ENCODE results near the gene SLC38A10.

SLC38A10 gene

DNA sequence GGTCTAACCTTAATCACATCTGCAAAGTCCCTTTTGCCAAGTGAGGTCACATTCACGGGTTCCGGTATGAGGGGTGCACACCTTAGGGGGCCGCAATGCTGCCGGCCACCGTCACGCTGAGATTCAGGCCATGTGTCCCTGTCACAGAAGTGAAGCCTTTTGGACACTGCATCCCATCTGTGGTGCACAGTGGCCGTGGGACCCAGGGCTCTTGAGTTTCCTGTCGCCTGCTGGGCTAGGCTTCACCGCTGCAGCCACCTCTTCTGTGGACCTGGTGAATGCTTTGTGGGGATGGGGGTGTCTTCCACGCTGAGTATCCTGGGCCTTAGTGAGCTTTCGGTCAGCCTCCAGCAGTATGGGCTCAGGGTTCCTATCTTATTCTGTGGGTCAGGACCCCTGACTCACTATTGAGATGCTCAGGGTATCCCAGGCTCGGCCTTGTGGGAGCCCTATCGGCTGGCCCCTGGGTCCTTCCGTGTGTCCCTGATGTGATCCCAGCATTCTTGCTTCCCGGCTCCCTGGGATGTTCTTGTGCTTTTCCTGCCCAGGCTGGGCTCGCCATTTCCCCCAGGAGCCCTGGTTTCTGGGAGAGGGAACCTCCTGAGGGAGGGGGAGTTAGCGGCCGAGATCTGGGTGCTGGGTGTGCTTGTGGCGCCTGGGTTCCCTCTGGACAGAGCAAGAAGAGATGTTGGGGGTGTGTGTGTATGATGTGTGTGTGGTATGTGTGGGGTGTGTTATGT is 4.9 kb upstream of the SLC38A10 start:
- DNase-seq = no peak

DNA sequence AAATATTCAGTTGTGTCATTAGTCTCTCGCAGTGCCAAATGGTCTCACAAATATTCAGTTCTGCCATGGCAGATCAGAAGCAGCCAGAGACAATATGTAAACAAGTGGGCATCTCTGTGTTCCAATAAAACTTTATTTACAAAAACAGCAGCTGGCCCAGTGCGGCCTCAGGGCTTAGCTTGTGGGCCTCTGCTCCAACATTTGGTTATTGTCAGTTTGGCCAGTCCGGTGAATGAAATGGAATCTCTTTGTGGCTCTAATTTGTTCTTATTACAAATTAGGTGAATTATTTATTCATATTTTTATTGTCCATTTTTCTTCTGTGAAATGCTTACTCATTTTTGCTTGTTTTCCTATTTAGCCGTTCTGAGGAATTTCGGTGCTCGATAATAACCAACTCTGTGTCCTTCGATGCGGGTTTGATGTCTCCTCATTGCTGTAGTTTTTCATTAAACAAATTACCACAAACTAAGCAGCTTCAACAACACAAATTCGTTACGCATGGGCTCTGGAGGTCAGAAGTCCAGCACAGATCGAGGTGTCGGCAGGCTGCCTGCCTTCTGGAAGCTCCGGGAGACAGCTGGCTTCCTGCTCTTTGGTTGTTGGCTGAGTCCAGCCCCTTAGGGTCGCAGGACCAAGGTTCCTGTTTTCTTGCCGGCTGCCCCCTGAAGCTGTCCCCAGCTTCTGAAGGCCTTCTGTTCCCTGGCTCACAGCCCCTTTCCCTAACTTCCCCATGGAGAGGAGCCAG is 4.1 kb upstream of the SLC38A10 start:
- no peak for DNase-seq

DNA sequence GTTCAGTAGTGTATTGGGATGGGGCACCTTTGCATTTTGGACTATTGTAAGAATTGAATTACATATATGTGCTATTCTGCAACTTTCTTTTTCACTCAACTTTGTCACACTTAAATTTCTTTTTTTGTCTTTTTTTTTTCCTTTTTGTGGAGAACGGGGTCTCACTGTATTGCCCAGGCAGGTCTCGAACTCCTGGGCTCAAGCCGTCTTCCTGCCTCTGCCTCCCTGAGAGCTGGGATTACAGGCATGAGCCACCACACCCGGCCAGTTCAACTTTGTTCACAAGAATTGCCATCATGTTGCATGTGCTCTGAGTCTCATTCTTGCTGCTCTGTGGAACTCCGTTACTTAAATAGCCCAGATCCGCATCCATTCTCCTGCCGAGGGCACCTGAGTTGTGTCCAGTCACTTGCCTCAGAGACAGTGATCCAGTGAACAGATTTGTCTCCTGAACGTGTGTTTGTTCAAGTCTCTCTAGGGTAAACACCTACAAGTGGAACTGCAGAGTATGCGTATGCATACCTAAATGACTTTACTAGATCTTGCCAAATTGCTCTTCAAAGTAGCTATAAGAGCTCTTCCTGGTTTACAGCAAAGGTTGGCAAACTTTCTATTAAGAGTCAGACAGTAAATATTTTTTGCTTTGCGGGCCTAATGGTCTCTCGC is 3.4 kb upstream of the SLC38A10 start:
- no peak for DNase-seq

DNA sequence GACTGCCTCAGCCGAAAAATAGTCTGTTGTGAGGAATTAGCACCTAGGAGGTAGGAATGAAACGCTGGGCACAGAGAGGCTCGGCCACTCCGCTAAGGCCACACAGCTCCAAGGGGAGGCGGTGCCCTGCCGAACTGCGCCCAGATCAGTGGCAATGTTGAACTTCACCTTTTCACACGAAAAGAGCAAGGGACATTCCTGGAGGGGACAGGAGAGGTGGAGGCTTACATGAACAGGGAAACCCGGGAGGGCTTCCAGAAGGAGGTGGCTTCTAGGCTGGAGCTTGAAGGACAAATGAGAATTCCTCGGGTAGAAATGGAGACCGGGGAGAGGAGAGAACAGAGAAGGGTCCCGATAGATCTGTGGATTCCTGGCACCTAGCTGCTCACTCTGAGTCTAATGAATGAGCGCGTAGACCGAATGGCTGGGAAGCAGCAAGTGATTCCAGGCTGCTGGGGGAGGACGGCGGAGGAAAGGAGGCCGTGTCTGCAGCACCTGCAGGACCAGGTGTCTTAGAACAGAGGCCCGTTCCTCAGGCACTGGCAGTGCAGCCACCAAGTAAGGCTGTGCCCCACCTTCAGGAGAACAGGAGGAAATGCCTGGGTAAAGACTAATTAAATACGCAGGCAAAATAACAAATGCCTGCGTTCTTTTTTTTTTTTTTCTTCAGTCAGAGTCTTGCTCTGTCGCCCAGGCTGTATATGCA is 722 bp upstream of the SLC38A10 start:
- peak in 12 of 51 donors; percentile 4 to 29 (median 14) for DNase-seq

DNA sequence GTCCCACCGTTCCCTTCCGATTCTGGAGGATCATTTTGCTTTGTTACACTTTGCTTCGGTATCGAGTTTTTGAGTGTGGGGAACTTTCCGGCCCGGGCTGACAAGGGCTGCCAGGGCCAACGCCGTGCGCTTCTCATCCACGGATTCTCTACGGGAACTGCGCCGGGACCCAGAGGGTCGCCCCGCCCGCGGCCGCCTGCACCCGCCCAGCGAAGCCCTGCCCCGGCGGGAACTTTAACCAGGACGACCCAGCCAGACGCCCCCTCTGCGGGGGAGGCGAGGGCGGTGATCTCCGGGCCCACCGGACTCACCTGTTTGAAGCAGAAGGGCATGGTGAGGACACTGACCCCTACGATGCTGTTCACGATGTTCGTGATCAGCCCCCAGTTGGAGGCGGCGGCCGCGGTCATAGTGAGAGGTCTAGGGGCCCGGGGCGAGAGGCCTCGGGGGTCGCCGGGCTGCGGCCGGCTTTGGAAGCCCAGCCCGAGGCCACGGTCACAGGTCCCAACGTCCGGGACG is 536 bp downstream of the SLC38A10 start:
- DNase-seq = peak in 5 of 51 donors; percentile 10 to 28 (median 24)

DNA sequence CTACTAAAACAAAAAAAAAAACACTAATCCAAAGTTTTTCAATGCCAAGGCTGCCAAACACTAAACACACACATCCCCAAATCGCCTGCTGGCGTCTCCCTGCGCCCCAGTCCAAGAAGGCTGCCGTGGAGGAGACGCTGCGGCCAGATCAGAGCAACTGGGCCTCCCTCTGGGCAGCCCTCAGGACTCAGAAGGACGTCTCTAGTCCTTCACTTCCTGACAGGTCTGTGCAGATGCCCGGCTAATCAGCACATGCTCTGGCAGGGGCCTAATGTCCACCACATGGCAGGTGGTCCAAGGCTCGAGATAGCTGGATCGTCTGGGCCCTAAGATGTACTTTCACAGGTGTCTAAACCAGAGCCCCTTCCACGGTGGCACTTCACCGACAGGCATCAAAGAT is 2.7 kb downstream of the SLC38A10 start:
- DNase-seq = no peak

DNA sequence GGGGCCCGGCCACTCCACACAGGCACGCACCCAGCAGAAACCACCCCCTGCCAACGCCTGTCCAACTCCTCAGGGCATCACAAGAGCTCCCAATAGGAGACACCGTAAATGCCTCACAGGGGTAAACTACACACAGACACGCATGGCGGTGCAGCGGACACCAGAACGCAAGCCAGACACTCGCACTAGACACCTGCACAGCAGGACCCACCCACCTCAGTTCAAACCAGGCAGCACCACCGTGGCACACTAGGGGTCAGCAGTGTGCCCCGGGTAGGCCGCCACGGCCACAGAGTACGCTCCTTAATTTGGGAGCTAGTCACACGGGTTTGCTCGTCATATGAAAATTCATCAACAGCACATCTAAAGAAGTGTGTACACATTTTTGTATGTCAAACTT is 3.4 kb downstream of the SLC38A10 start:
- DNase-seq = peak in 27 of 51 donors; percentile 4 to 59 (median 19)

DNA sequence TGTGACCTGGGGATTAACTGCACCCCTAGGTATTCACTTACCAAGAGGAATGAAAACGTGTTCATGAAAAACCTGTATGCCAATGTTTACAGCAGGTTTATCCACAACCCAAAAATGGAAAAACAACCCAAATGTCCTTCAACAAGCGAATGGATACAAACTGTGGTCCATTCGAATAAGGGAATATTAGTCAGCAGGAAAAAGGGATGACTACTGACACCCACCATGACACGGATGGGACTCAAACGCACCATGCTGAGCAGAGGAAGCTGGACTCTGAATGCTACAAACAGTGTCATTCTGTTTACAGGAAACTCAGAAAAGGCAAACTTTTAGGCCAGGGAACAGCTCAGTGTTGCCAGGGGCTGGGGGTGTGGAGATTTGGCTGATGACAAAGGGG is 4.9 kb downstream of the SLC38A10 start:
- no peak for DNase-seq

DNA sequence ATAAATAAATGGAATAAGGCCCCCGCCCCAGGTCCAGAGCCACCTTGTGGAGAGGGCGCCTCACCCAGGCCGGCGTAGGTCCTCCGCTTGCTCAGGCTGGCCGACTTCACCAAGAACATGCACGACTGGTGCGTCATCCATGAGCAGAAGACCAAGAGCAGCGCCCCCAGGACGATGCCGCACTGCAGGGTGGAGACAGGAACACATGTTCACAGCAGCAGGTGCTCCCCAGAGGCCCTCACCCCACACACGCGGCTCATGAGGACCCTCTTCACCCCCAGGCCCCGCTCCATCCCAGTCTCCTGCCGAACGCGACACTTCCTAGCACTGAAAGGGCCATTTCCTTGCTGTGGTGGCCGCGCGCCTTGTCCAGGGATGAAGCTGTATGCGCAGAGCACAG is 5.5 kb downstream of the SLC38A10 start:
- DNase-seq = no peak

DNA sequence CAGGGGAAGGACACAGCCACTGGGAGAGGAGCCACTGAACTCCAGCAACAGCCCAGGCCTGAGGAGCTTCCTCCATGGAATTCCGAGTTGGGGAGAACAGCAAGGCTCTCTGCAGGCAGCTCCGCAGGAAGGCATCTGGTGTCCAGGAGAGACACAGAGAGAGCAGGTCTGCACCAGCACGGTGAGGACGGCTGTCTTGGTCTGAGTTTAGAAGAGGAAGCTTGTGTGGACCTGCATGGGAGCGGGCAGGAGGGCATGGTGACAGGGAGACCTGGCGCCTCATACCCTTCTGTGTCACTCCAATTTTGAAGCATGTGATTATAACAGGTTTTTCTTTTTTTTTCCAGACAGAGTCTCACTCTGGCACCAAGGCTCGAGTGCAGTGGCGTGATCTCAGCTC is 6.4 kb downstream of the SLC38A10 start:
- no peak for DNase-seq

DNA sequence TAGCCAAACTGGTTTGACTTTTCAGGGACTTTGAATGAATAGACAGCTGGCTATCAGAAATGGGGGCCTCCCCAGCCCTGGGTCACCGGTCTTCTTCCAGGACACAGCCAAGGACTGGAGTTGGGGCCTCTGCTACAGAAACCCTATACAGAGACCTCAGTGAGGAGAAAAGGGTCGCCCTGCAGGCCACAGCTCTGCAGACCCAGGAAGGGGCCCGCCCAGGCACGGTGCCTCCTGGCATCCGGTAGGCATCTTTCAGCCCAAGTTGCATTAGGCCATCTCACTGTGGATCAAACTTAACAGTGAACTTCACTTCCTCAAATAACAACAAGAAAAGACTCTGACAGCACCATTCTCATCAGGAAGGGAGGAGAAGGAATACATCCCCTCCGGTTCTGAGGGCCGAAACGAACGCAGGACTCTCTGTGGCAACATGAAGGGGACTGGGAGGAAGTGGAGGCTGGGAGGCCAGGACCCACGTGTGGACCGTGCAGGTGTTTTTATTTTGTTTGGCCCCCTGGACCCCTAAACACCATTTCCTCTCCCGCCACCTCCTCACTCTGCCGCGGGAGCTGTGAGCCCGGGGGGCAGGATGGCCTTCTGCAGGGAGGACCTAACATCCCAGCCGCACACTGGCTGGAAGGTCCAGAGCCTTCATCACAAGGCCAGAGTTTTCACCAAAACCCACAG is 7.2 kb downstream of the SLC38A10 start:
- DNase-seq = no peak

DNA sequence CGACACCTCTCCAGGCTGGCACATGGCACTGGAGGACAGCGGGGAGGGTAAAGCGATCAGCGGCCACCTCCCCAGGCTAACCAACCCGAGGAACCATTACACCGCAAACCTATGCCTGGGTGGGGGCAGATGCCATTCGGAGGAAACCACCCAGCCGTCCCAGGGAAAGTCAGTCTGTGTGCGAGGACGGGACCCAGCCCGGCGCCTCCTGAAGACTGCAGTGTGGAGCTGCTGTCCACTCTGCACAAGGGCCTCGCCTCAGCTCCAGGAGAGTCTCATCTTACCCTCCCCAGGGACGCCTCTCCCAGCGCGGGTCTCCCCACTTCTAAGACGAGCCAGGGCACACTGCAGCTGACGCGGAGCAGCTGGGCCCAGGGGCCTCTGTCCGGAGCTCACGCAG is 8.0 kb downstream of the SLC38A10 start:
- no peak for DNase-seq

DNA sequence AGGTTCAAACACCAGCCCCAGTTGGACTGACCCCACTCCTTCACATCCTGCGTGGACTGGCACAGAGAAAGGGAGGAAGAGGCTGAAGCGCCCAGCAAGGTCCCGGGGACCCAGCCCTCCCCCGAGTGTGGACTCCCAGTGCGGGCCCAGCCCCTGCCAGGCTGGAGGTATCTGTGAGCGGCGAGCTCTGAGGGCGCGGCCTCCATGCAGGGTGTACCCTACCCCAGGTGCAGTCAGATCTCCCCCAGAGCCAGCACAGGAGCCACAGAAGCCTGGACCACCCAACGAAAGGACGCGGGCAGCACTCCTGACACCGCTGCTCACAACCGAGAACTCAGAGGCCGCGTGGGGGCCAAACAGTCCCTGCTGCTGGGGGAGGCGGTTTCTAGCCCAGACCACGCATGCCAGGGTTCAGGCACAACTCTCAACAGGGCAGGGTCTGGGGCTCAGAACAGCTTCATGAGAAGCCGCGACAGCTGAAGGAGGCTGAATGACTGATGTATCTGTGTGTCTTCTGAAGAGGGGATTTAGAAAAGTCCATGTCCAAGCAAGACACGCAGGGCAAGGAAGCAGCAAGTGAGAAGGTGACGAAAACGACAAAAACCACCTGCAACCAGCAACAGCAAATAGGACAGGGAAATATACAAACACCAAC is 8.5 kb downstream of the SLC38A10 start:
- DNase-seq = no peak

DNA sequence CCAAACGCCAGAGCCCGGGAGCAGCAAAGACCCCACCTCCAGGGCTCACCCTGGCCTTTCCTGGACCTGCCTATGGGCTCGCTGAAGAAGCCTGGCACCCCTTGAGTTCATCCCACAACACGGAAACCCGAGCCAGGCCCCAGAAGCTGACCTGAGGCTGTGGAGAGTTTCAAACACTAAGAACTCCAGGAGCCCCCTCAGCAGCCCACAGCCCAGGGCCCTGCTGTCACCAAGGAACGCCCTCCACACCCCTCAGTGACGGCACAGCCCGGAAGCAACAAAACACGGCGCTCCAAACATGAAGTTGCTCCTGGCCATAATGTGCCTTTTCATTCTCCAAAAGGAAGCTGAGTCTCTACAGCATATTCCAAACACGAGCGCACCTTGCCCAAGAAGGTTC is 9.2 kb downstream of the SLC38A10 start:
- peak in 1 of 51 donors; percentile 1 for DNase-seq

DNA sequence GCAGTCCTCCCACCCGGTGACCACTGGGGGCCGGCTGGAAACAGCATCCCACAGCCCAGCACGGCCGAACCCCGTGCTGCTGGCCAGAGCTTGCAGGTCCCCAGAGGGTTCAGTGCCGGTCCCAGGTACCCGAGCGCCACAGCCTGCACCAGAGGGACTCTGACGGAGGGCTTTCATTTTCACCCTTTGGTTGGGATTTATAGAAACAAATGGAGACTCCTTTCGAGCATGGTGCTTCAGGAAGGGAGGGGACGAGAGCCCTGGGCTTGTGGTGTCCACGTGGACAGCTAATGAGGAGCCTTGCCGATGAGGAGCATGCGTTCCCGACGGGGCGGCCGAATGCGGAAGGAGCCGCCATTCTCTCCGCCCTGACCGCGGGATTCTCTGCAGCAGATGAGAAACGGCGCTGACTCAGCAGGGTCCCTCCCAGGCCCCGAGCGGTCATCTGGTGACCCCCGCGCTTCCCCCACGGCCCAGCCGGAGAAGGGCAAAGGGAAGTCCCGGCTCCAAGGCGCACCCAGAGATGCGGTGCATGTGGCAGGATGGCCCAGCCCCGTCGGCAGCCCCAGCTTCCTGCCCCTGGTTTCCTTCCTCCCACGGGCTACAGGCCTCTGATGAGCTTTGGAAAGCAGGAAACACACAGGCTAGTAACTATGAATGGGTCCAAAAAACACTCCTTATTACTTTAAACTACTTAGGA is 9.8 kb downstream of the SLC38A10 start:
- peak in 41 of 51 donors; percentile 7 to 70 (median 39) for DNase-seq

DNA sequence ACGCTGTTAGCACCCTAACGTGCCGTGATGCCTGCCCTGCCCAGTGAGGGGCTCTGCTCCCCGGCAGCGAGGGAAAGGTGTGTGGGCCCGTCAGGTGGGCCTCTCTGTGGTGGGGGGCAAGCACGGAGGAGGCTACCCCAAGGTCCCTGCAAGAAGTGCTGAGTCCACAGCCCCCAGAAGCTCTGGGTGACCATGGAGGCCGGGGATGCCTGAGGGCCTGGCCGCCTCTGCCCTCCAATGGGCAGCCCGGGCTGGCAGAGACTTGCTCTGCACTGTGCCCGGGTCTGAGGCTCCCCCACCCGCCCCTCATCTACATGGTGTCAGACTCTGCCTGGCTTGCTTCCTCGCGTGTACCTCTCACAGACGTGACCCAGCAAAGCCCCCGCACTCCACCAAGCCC is 12.2 kb downstream of the SLC38A10 start:
- no peak for DNase-seq

DNA sequence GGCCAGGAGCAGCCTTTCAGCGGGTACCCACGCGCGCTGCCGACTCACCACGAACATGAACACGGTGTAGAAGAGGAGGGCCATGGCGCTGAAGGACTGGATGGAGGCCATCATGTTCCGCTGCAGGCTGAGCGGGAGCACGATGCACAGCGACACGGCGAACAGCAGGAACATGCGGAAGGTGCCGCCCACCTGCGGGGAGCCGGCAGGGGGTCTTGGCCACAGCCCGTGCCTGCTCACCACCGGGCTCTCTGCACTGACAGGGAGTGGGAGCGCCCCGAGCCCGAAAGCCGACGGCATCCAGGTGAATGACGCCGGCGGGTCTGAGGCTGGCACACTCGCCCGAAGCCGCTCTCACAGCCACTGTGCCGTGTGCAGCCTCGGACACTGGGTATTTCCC is 13.0 kb downstream of the SLC38A10 start:
- no peak for DNase-seq

DNA sequence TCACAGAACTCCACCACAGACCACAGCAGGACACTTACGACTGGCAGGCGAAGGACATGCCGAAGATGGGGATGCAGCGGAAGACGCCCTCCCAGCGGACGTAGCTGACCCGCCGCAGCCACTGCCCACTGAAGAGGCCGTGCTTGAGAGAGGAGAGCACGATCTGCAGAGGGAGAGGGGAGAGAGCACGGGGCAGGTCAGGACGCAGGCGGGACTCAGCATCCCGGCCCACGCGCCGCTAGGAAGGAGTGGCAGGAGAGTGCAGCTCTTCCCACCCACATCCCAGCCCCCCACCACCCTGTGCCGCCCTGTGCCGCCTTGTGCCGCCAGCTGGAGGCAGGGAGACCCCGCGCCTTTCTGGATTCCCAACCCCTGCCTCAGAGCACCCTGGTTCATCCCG is 14.5 kb downstream of the SLC38A10 start:
- DNase-seq = no peak

All from hypothalamus (tissue), 51 donors.